ENCODE data around the gene TNFRSF13B.

TNFRSF13B gene

GRCh38 chr17:16938496-16939207 lies 33.3 kb downstream of the TNFRSF13B start:
- no peak for DNase-seq (ENCODE audit: low spot score)

DNA sequence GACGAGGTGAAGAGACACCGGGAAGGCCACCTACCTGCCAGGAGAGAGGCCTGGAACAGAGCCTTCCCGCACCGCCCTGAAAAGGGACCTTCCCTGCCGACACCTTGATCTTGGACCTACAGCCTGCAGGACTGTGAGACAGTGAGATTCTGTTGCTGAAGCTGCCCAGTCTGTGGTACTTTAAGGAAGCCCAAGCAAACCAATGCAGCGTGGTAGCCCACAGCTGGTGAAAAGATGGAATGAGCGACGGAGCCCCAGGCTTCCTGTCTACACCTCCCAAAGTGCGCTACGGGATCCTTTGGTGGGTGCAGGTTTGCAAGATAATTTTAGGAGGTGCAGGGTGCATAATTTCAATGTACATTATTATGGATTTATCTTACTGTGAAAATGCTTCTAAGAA lies 33.9 kb downstream of the TNFRSF13B start:
- DNase-seq (ENCODE audit: low spot score), result no peak

DNA sequence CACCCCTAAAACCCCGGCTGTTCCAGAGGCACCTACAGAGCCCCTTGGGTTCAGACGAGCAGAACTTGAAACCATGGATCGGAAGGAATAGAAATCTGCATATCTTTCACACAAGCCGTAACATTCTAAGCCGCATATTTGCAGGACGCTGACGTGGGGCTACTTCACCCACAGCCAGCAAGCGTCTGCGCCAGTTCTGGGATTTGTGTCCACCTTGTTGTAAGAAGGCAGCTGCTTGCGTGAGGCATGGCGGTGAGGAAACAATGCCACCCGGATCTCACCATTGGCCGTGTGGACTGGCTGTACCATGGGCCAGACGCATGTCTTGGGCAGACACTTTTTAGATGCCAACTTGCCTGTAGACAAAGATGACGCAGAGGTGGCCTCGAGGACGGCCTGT lies 34.5 kb downstream of the TNFRSF13B start:
- DNase-seq (ENCODE audit: low spot score), result no peak

- DNase-seq (ENCODE audit: low spot score), result no peak
These were observed 35.2 kb downstream of the TNFRSF13B start for GRCh38 chr17:16936536-16937310.

DNA sequence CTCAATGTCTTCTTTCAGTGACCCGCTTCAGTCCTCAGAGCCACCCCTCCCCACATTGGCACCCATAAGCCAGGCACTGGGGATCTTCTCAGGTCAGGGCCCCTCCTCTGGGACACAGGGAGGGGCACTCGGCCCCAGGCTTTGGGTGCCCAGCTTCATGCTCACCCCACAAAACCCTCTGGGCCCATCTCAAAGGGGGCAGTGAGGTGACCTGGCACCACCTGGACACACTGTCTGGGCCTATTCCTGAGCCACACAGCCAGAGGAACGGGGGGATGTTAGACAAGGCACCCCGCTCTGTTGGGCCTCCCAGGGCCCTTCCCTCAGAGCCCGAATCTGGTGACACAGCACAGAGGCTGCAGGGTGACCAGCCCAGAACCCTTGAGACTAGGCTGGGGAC lies 36.1 kb downstream of the TNFRSF13B start:
- DNase-seq (ENCODE audit: low spot score), result no peak

GRCh38 chr17:16935241-16935663 lies 36.7 kb downstream of the TNFRSF13B start:
- DNase-seq (ENCODE audit: low spot score), result no peak

DNA sequence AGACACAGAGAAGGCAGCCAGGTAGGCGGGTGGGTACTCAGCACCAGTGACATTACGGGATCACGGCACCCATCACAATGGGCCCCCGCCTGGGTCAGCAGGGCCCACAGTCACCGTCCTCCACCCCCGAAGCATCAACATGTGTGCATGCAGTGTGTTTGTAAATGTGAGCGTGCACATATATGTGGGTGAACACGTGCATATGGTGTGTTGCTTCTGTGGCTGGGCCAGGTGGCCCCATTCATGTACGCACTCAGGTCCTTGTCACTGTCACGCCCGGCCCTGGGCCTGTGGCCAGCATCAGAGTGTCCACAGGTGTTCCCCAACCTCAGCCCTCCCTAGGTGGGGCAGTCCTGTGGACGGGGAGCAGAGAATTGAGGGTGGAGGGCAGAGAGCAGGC lies 37.1 kb downstream of the TNFRSF13B start:
- no peak for DNase-seq (ENCODE audit: low spot score)

DNA sequence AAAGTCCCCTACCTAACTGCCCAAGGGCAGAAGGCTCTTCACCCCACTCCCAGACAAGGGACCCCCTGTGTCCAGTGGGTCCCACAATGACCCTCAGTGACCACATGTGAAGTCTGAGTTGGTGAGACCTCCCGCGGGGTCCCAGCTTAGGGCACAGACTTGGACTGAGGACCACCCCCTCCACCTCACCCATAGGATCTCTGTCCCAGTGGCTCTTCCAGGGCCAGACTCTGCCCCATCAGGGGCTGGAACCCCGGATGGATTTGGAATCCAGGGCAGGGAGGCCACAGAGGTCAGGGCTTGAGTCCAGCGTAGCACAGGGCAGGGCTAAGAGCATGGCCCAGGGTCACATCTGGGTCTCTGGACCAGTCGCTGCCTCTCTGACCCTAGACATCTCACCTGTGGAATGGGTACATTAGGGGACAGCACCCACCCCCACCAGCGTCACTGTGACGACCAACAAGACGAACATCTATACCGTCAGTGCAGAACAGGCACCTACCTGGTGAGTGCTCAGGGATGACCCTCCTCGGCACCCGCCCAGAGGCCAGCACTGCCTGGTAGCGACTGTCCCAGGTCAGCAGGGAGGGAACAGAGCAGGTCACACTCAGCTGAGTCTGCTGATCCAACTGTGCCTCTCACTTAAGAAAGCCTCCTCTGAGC lies 37.7 kb downstream of the TNFRSF13B start:
- no peak for DNase-seq (ENCODE audit: low spot score)

DNA sequence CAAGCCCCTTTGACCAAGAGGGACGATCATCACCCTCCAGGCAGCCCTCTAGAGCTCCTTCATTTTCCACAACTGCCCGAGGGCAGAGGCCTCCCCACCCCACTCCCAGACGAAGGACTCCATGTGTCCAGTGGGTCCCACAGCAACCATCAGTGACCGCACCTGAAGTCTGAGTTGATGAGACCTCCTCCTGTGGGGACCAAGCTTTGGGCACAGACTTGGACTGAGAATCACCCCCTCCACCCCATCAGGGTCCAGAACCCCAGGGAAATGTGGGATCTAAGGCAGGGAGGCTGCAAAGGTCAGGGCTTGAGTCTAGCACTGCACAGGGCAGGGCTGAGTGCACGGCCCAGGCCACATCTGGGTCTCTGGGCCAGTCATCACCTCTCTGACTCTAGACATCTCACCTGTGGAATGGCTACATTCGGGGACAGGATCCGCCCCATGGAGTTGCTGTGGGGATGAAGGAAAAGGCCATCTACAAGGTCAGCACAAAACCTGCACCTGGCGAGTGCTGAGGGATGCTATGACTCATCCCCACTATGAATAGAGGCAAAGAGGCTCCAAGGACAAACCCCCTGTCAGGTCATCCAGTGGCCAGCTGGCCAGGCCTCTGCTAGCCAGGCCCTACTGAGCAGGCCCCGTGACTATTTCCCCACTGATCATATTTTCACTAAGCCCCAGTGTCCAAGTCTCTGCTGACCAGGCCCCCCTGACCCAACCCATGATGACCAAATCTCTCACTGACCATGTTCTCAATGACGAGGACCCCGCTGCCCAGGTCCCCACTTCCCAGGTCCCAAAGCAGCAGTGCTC lies 38.4 kb downstream of the TNFRSF13B start:
- DNase-seq (ENCODE audit: low spot score), result no peak

GRCh38 chr17:16932611-16933010 lies 39.3 kb downstream of the TNFRSF13B start:
- DNase-seq (ENCODE audit: low spot score), result no peak

- no peak for DNase-seq (ENCODE audit: low spot score)
These were observed 39.8 kb downstream of the TNFRSF13B start for GRCh38 chr17:16932156-16932555.

GRCh38 chr17:16931318-16932060 lies 40.4 kb downstream of the TNFRSF13B start:
- no peak for DNase-seq (ENCODE audit: low spot score)

DNA sequence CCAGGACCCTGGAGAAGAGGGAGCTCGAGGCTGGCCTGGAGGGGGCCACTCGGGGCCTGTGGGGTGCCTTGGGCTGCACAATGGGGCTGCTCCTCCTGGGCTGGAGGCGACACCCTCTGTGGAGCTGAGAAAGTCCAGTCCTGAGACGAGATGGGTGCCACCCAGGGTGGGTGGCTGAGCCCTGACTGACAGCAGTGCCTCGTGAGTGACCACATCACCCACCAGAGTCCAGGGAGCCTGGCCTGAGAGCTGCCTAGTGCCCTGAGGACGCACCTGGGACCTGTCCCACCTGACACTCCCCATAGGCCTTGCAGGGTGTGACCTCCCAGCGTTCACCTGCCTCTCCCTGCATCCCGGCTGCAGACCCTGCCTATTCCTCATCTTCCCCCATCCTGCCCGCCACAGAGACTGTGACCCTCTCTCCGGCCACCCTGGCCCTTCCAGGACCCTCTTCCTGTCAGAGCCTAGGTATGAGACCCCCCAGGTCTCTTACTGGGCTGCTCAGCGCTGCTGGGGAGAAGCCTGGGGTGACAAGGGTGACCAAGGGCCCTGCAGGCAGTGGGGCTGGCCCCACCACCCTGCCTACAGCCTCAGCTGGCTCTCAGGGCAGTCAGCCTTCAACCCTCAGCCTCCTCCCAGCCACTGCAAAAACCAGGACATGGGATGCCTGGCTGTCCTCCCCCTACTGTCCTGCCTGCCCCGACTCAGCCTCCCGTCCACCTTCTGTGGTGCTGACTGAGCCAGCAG lies 41.2 kb downstream of the TNFRSF13B start:
- no peak for DNase-seq (ENCODE audit: low spot score)

DNA sequence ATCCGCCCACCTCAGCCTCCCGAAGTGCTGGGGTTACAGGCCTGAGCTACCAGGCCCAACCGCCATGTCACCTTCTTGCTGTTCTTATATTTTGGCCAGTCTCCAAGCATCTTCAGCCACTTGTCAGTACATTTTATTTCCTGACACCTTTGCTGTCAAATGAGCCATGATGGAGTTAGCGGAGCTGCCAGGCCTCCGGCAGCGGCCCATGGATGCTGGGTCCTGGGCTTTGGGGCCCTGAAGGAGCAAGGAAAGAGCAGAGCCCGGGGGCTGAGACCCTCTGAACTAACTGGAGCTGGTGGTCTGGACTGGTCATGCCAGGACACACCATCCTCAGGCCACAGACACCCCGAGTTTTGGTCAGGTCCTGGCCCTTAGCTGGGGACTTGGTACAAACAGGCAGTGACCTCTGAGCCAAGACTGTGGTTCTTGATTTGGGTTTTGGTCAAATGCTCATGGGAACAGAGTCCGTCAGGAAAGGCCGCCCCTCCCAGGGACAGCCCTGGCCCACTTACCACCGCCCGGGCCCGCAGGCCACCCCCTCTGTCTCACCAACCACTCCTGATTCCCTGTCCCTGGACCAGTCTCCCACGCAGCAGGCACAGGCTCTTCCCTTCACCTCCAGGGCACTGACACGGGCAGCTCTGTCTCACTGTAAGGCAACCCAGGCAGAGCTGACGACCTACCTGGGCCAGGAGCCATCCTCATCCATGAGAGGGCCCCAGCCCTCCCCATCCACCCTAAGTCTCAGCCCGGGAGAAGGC lies 42.0 kb downstream of the TNFRSF13B start:
- DNase-seq (ENCODE audit: low spot score), result no peak

- no peak for DNase-seq (ENCODE audit: low spot score)
These were observed 42.8 kb downstream of the TNFRSF13B start for GRCh38 chr17:16929035-16929680.

GRCh38 chr17:16928406-16929034 lies 43.4 kb downstream of the TNFRSF13B start:
- no peak for DNase-seq (ENCODE audit: low spot score)

- DNase-seq (ENCODE audit: low spot score), result no peak
These were observed 44.1 kb downstream of the TNFRSF13B start for GRCh38 chr17:16927641-16928321.

All from HuH-7.5 (cell line).